Measurements from ENCODE around the gene ZNF497. TPM values are rescaled to one million over a fixed set of nuclear protein-coding genes. Genes with fewer than 3 reads are reported as not detected.

Gene ZNF497
- polyA plus RNA-seq, 1 of the 3 experiments (the other 2 are of a cell fraction): 1.1 TPM

DNA sequence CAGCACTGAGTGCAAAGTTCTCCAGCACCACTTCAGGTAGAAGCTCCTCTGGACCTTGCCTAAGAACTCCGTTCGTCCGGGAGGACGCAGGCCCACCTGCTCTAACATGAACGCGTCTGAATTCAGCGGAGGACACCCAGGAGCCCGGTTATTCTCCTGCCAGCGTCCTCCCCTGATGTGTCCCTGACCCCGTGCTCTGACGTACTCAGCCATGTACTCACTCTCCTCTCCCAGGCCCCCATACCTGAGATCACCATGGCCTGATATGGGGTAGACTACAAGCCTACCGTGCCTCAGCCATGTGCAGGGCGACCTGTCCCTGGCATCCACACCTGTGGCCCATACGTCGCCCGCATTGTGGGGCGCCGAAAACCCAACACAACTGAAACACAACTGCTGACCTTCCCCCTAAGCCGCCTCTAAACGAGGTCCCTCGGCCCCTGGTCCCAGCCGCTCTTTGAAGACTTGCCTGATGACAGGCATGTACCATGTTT, 45.2 kb upstream of the ZNF497 start:
- H3K79me2 ChIP-seq (ENCODE audit: insufficient read depth): peaks cover 47% of the 10 kb centered on the region
- peak overlapping the region; percentile 99 for H3K4me2 ChIP-seq
- CTCF ChIA-PET: interaction anchor here (1.2 to 1.3 kb wide), 2 partner anchors 17 to 42 kb away, joined by 3 to 4 read pairs; no protein-coding TSS in a partner anchor
- no peaks in the 10 kb centered on the region for H3K9me2 ChIP-seq
- POLR2A ChIA-PET: interaction anchor here (1.2 kb wide), 1 partner anchor 68 kb away, joined by 4 read pairs; the partner anchor contains the start of gene ZNF446
- H2AFZ ChIP-seq (ENCODE audit: low read depth): peak overlapping the region; percentile 86
- no peaks in the 10 kb centered on the region for H3K27me3 ChIP-seq (ENCODE audit: insufficient read depth)
- H3K36me3 ChIP-seq (replicated peaks in 1 of 2; ENCODE audit: control insufficient read depth in 1 of 2, insufficient read depth in 2 of 2, low read length in 1 of 2): peaks cover 0 to 3% of the 10 kb centered on the region in 2 experiments
- H3K4me3 ChIP-seq (ENCODE audit: low read depth in 2 of 2, low read length in 1 of 2): peak overlapping the region; percentile 84 to 97
- peak overlapping the region; percentile 83 for H3K9ac ChIP-seq
- H3K4me1 ChIP-seq (ENCODE audit: control insufficient read depth in 1 of 2, insufficient read depth in 2 of 2, low read depth in 1 of 2, low read length in 1 of 2): peaks cover 0 to 25% of the 10 kb centered on the region in 2 experiments; a peak in 1 of 4 replicates
- no peak for DNase-seq
- H3F3A ChIP-seq (replicated peaks; ENCODE audit: insufficient read depth): peaks cover 12% of the 10 kb centered on the region
- WGBS (ENCODE audit: low lambda C conversion rate): 27% methylated on average over 17 of the region's 22 CpGs
- H4K20me1 ChIP-seq (ENCODE audit: insufficient read depth): no peaks in the 10 kb centered on the region
- TF ChIP-seq, protein P1, sequence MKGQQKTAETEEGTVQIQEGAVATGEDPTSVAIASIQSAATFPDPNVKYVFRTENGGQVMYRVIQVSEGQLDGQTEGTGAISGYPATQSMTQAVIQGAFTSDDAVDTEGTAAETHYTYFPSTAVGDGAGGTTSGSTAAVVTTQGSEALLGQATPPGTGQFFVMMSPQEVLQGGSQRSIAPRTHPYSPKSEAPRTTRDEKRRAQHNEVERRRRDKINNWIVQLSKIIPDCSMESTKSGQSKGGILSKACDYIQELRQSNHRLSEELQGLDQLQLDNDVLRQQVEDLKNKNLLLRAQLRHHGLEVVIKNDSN (IDR thresholded peaks at IDR 0.05; ENCODE audit: borderline replicate concordance, low read depth): no peak
- TF ChIP-seq, protein P2, sequence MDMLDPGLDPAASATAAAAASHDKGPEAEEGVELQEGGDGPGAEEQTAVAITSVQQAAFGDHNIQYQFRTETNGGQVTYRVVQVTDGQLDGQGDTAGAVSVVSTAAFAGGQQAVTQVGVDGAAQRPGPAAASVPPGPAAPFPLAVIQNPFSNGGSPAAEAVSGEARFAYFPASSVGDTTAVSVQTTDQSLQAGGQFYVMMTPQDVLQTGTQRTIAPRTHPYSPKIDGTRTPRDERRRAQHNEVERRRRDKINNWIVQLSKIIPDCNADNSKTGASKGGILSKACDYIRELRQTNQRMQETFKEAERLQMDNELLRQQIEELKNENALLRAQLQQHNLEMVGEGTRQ (IDR thresholded peaks at IDR 0.05; ENCODE audit: borderline replicate concordance, low read depth, low read length): no peak
- TF ChIP-seq YY1 (IDR thresholded peaks at IDR 0.05; ENCODE audit: low read depth) (no peak), JUND (IDR thresholded peaks at IDR 0.05) (no peak), TCF12 (IDR thresholded peaks at IDR 0.05) (no peak), TEAD4 (IDR thresholded peaks at IDR 0.05; ENCODE audit: borderline replicate concordance, insufficient read depth) (no peak), MEF2A (IDR thresholded peaks at IDR 0.05; ENCODE audit: borderline replicate concordance, low read depth) (no peak), TAF1 (IDR thresholded peaks at IDR 0.05; ENCODE audit: borderline replicate concordance, low read depth, low read length) (no peak), EP300 (IDR thresholded peaks at IDR 0.05; ENCODE audit: borderline replicate concordance in 1 of 2, low read depth in 1 of 2, low read length in 1 of 2) (no peak), RAD21 (IDR thresholded peaks at IDR 0.05; ENCODE audit: low read length) (no peak)
- TF ChIP-seq, protein P3, sequence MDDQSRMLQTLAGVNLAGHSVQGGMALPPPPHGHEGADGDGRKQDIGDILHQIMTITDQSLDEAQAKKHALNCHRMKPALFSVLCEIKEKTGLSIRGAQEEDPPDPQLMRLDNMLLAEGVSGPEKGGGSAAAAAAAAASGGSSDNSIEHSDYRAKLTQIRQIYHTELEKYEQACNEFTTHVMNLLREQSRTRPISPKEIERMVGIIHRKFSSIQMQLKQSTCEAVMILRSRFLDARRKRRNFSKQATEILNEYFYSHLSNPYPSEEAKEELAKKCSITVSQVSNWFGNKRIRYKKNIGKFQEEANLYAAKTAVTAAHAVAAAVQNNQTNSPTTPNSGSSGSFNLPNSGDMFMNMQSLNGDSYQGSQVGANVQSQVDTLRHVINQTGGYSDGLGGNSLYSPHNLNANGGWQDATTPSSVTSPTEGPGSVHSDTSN (IDR thresholded peaks at IDR 0.05): no peak
- TF ChIP-seq, protein P4, sequence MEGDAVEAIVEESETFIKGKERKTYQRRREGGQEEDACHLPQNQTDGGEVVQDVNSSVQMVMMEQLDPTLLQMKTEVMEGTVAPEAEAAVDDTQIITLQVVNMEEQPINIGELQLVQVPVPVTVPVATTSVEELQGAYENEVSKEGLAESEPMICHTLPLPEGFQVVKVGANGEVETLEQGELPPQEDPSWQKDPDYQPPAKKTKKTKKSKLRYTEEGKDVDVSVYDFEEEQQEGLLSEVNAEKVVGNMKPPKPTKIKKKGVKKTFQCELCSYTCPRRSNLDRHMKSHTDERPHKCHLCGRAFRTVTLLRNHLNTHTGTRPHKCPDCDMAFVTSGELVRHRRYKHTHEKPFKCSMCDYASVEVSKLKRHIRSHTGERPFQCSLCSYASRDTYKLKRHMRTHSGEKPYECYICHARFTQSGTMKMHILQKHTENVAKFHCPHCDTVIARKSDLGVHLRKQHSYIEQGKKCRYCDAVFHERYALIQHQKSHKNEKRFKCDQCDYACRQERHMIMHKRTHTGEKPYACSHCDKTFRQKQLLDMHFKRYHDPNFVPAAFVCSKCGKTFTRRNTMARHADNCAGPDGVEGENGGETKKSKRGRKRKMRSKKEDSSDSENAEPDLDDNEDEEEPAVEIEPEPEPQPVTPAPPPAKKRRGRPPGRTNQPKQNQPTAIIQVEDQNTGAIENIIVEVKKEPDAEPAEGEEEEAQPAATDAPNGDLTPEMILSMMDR (IDR thresholded peaks at IDR 0.05): no peak
- H3K27ac ChIP-seq (ENCODE audit: low read depth in 2 of 2, low read length in 1 of 2): peak overlapping the region; percentile 57 to 88
- no peaks in the 10 kb centered on the region for H3K9me3 ChIP-seq

Data from SK-N-SH (cell line).